Measurements from ENCODE around the gene SORCS2.

Gene SORCS2

GRCh38 chr4:7654550-7655445 lies 462.5 kb downstream of the SORCS2 start:
- ChIA-PET POLR2A (no interaction called here), CTCF (interaction anchor here (0.6 to 0.7 kb wide), 2 partner anchors 10 to 14 kb away, joined by 3 read pairs; no protein-coding TSS in a partner anchor)
- Histone ChIP-seq H3K9me3 (ENCODE audit: control extremely low read depth in 1 of 5, control insufficient read depth in 4 of 5, insufficient read depth in 2 of 5, low read depth in 1 of 5, low read length in 4 of 5) (no peaks in the 10 kb centered on the region), H3K27ac (ENCODE audit: insufficient read depth in 1 of 2, low read depth in 1 of 2, low read length in 2 of 2, poor library complexity in 1 of 2, severe bottlenecking in 2 of 2) (no peak overlapping the region), H3K4me1 (ENCODE audit: control extremely low read depth in 1 of 4, control insufficient read depth in 4 of 4, insufficient read depth in 4 of 4, low read length in 3 of 4) (peaks cover 0 to 69% (median 66%) of the 10 kb centered on the region in 4 experiments), H3K4me3 (ENCODE audit: control insufficient read depth in 1 of 7, extremely low read depth in 1 of 7, insufficient read depth in 4 of 7, low read depth in 2 of 7, low read length in 6 of 7) (peak overlapping the region in 3 of 7 experiments; percentile 8 to 54 (median 51)), H3K27me3 (replicated peaks in 2 of 5; ENCODE audit: control insufficient read depth in 4 of 5, insufficient read depth in 5 of 5, low read length in 4 of 5) (peaks cover 0 to 3% (median 0%) of the 10 kb centered on the region in 5 experiments), H3K36me3 (ENCODE audit: control insufficient read depth in 4 of 4, insufficient read depth in 4 of 4, low read length in 3 of 4) (no peaks in the 10 kb centered on the region)
- peak in 1 of 3 donors; percentile 24 for DNase-seq
- 78% methylated on average over 17 of the region's 25 CpGs for WGBS (ENCODE audit: insufficient coverage)

GRCh38 chr4:7655511-7656243 lies 463.3 kb downstream of the SORCS2 start:
- ChIA-PET POLR2A (no interaction called here), CTCF (interaction anchor here (0.7 to 1.9 kb wide), 4 partner anchors 11 to 27 kb away, joined by 3 to 7 read pairs (median 3); no protein-coding TSS in a partner anchor)
- H3K4me3 ChIP-seq (ENCODE audit: control insufficient read depth in 1 of 7, extremely low read depth in 1 of 7, insufficient read depth in 4 of 7, low read depth in 2 of 7, low read length in 6 of 7), result peak overlapping the region in 3 of 7 experiments; percentile 8 to 54 (median 51)
- H3K27me3 ChIP-seq (replicated peaks in 2 of 5; ENCODE audit: control insufficient read depth in 4 of 5, insufficient read depth in 5 of 5, low read length in 4 of 5), result peaks cover 0 to 3% (median 0%) of the 10 kb centered on the region in 5 experiments
- peak; percentile 19 to 72 (median 55) for DNase-seq
- peaks cover 0 to 63% (median 59%) of the 10 kb centered on the region in 4 experiments for H3K4me1 ChIP-seq (ENCODE audit: control extremely low read depth in 1 of 4, control insufficient read depth in 4 of 4, insufficient read depth in 4 of 4, low read length in 3 of 4)
- WGBS (ENCODE audit: insufficient coverage), result 14% methylated on average over 29 of the region's 32 CpGs
- no peaks in the 10 kb centered on the region for H3K9me3 ChIP-seq (ENCODE audit: control extremely low read depth in 1 of 5, control insufficient read depth in 4 of 5, insufficient read depth in 2 of 5, low read depth in 1 of 5, low read length in 4 of 5)
- H3K36me3 ChIP-seq (ENCODE audit: control insufficient read depth in 4 of 4, insufficient read depth in 4 of 4, low read length in 3 of 4), result no peaks in the 10 kb centered on the region
- H3K27ac ChIP-seq (ENCODE audit: insufficient read depth in 1 of 2, low read depth in 1 of 2, low read length in 2 of 2, poor library complexity in 1 of 2, severe bottlenecking in 2 of 2), result no peak overlapping the region

- POLR2A ChIA-PET, result no interaction called here
- CTCF ChIA-PET, result interaction anchor here (0.9 to 1.9 kb wide), 3 partner anchors 10 to 26 kb away, joined by 3 to 7 read pairs (median 3); no protein-coding TSS in a partner anchor
- WGBS (ENCODE audit: insufficient coverage), result 96% methylated on average over 12 of the region's 17 CpGs
These were observed 464.0 kb downstream of the SORCS2 start for GRCh38 chr4:7656244-7656800.

GRCh38 chr4:7657545-7658297 lies 465.4 kb downstream of the SORCS2 start:
- Histone ChIP-seq H3K27me3 (replicated peaks in 2 of 5; ENCODE audit: control insufficient read depth in 4 of 5, insufficient read depth in 5 of 5, low read length in 4 of 5) (peaks cover 0 to 3% (median 0%) of the 10 kb centered on the region in 5 experiments), H3K4me3 (ENCODE audit: control insufficient read depth in 1 of 7, extremely low read depth in 1 of 7, insufficient read depth in 4 of 7, low read depth in 2 of 7, low read length in 6 of 7) (no peak overlapping the region), H3K4me1 (ENCODE audit: control extremely low read depth in 1 of 4, control insufficient read depth in 4 of 4, insufficient read depth in 4 of 4, low read length in 3 of 4) (peaks cover 0 to 45% (median 42%) of the 10 kb centered on the region in 4 experiments), H3K9me3 (ENCODE audit: control extremely low read depth in 1 of 5, control insufficient read depth in 4 of 5, insufficient read depth in 2 of 5, low read depth in 1 of 5, low read length in 4 of 5) (no peaks in the 10 kb centered on the region), H3K27ac (ENCODE audit: insufficient read depth in 1 of 2, low read depth in 1 of 2, low read length in 2 of 2, poor library complexity in 1 of 2, severe bottlenecking in 2 of 2) (no peak overlapping the region), H3K36me3 (ENCODE audit: control insufficient read depth in 4 of 4, insufficient read depth in 4 of 4, low read length in 3 of 4) (no peaks in the 10 kb centered on the region)
- ChIA-PET CTCF (interaction anchor here (1.9 kb wide), 1 partner anchor 9 kb away, joined by 7 read pairs; no protein-coding TSS in a partner anchor), POLR2A (no interaction called here)
- no peak for DNase-seq
- 100% methylated on average over 6 of the region's 6 CpGs for WGBS (ENCODE audit: insufficient coverage)

More at GRCh38 chr4:7656244-7656800, 464.0 kb downstream of the SORCS2 start:
- Histone ChIP-seq H3K4me3 (ENCODE audit: control insufficient read depth in 1 of 7, extremely low read depth in 1 of 7, insufficient read depth in 4 of 7, low read depth in 2 of 7, low read length in 6 of 7) (no peak overlapping the region), H3K27ac (ENCODE audit: insufficient read depth in 1 of 2, low read depth in 1 of 2, low read length in 2 of 2, poor library complexity in 1 of 2, severe bottlenecking in 2 of 2) (no peak overlapping the region), H3K4me1 (ENCODE audit: control extremely low read depth in 1 of 4, control insufficient read depth in 4 of 4, insufficient read depth in 4 of 4, low read length in 3 of 4) (peaks cover 0 to 57% (median 54%) of the 10 kb centered on the region in 4 experiments), H3K9me3 (ENCODE audit: control extremely low read depth in 1 of 5, control insufficient read depth in 4 of 5, insufficient read depth in 2 of 5, low read depth in 1 of 5, low read length in 4 of 5) (no peaks in the 10 kb centered on the region), H3K27me3 (replicated peaks in 2 of 5; ENCODE audit: control insufficient read depth in 4 of 5, insufficient read depth in 5 of 5, low read length in 4 of 5) (peaks cover 0 to 3% (median 0%) of the 10 kb centered on the region in 5 experiments), H3K36me3 (ENCODE audit: control insufficient read depth in 4 of 4, insufficient read depth in 4 of 4, low read length in 3 of 4) (no peaks in the 10 kb centered on the region)
- no peak for DNase-seq

GRCh38 chr4:7658341-7659204 lies 466.2 kb downstream of the SORCS2 start:
- WGBS (ENCODE audit: insufficient coverage), result 93% methylated on average over 4 of the region's 5 CpGs
- Histone ChIP-seq H3K4me1 (ENCODE audit: control extremely low read depth in 1 of 4, control insufficient read depth in 4 of 4, insufficient read depth in 4 of 4, low read length in 3 of 4) (peaks cover 0 to 37% (median 35%) of the 10 kb centered on the region in 4 experiments), H3K36me3 (ENCODE audit: control insufficient read depth in 4 of 4, insufficient read depth in 4 of 4, low read length in 3 of 4) (no peaks in the 10 kb centered on the region), H3K4me3 (ENCODE audit: control insufficient read depth in 1 of 7, extremely low read depth in 1 of 7, insufficient read depth in 4 of 7, low read depth in 2 of 7, low read length in 6 of 7) (no peak overlapping the region), H3K27me3 (replicated peaks in 2 of 5; ENCODE audit: control insufficient read depth in 4 of 5, insufficient read depth in 5 of 5, low read length in 4 of 5) (peaks cover 0 to 3% (median 0%) of the 10 kb centered on the region in 5 experiments), H3K27ac (ENCODE audit: insufficient read depth in 1 of 2, low read depth in 1 of 2, low read length in 2 of 2, poor library complexity in 1 of 2, severe bottlenecking in 2 of 2) (no peak overlapping the region), H3K9me3 (ENCODE audit: control extremely low read depth in 1 of 5, control insufficient read depth in 4 of 5, insufficient read depth in 2 of 5, low read depth in 1 of 5, low read length in 4 of 5) (no peaks in the 10 kb centered on the region)
- DNase-seq, result no peak
- ChIA-PET POLR2A (no interaction called here), CTCF (no interaction called here)

Measured in common myeloid progenitor, CD34-positive (primary cell).